ENCODE data around the gene ONECUT1. TPM values are rescaled to one million over a fixed set of nuclear protein-coding genes. Genes with fewer than 3 reads are reported as not detected.

The ONECUT1 gene
- total RNA-seq, 1 donor from 2014 or later, result not detected

GRCh38 chr15:52798529-52799101, 8.5 kb upstream of the ONECUT1 start:
- Histone ChIP-seq H3K9me3 (ENCODE audit: control insufficient read depth in 3 of 3, low read length in 3 of 3) (no peaks in the 10 kb centered on the region), H3K4me3 (ENCODE audit: low read length in 3 of 3) (peak overlapping the region in 1 of 3 donors; percentile 9), H3K27ac (ENCODE audit: low read depth, low read length) (no peak overlapping the region), H3K36me3 (ENCODE audit: control insufficient read depth in 3 of 3, insufficient read depth in 3 of 3, low read length in 3 of 3) (no peaks in the 10 kb centered on the region), H3K27me3 (ENCODE audit: control insufficient read depth in 3 of 3, insufficient read depth in 3 of 3, low read length in 3 of 3) (peaks cover 94 to 97% (median 95%) of the 10 kb centered on the region in 3 donors), H3K9ac (ENCODE audit: low read depth in 1 of 3, low read length in 3 of 3) (no peak overlapping the region), H3K4me1 (ENCODE audit: control insufficient read depth in 3 of 3, insufficient read depth in 3 of 3, low read length in 3 of 3) (peaks cover 7 to 13% (median 8%) of the 10 kb centered on the region in 3 donors)

- no peaks in the 10 kb centered on the region for H3K9me3 ChIP-seq (ENCODE audit: control insufficient read depth in 3 of 3, low read length in 3 of 3)
- peaks cover 3 to 7% (median 6%) of the 10 kb centered on the region in 3 donors for H3K4me1 ChIP-seq (ENCODE audit: control insufficient read depth in 3 of 3, insufficient read depth in 3 of 3, low read length in 3 of 3)
- no peaks in the 10 kb centered on the region for H3K36me3 ChIP-seq (ENCODE audit: control insufficient read depth in 3 of 3, insufficient read depth in 3 of 3, low read length in 3 of 3)
- no peak overlapping the region for H3K9ac ChIP-seq (ENCODE audit: low read depth in 1 of 3, low read length in 3 of 3)
- H3K4me3 ChIP-seq (ENCODE audit: low read length in 3 of 3), result peak overlapping the region in 1 of 3 donors; percentile 9
- no peak overlapping the region for H3K27ac ChIP-seq (ENCODE audit: low read depth, low read length)
- H3K27me3 ChIP-seq (ENCODE audit: control insufficient read depth in 3 of 3, insufficient read depth in 3 of 3, low read length in 3 of 3), result peaks cover 90 to 95% (median 95%) of the 10 kb centered on the region in 3 donors
These were observed 7.7 kb upstream of the ONECUT1 start for GRCh38 chr15:52797625-52798501.

GRCh38 chr15:52796753-52797520, 6.8 kb upstream of the ONECUT1 start:
- peaks cover 82 to 93% (median 89%) of the 10 kb centered on the region in 3 donors for H3K27me3 ChIP-seq (ENCODE audit: control insufficient read depth in 3 of 3, insufficient read depth in 3 of 3, low read length in 3 of 3)
- no peak overlapping the region for H3K4me3 ChIP-seq (ENCODE audit: low read length in 3 of 3)
- no peaks in the 10 kb centered on the region for H3K36me3 ChIP-seq (ENCODE audit: control insufficient read depth in 3 of 3, insufficient read depth in 3 of 3, low read length in 3 of 3)
- no peak overlapping the region for H3K9ac ChIP-seq (ENCODE audit: low read depth in 1 of 3, low read length in 3 of 3)
- H3K27ac ChIP-seq (ENCODE audit: low read depth, low read length), result no peak overlapping the region
- no peaks in the 10 kb centered on the region for H3K9me3 ChIP-seq (ENCODE audit: control insufficient read depth in 3 of 3, low read length in 3 of 3)
- peaks cover 3 to 7% (median 6%) of the 10 kb centered on the region in 3 donors for H3K4me1 ChIP-seq (ENCODE audit: control insufficient read depth in 3 of 3, insufficient read depth in 3 of 3, low read length in 3 of 3)

- no peak overlapping the region for H3K27ac ChIP-seq (ENCODE audit: low read depth, low read length)
- no peak overlapping the region for H3K9ac ChIP-seq (ENCODE audit: low read depth in 1 of 3, low read length in 3 of 3)
- H3K9me3 ChIP-seq (ENCODE audit: control insufficient read depth in 3 of 3, low read length in 3 of 3), result no peaks in the 10 kb centered on the region
- H3K4me3 ChIP-seq (ENCODE audit: low read length in 3 of 3), result no peak overlapping the region
- no peaks in the 10 kb centered on the region for H3K36me3 ChIP-seq (ENCODE audit: control insufficient read depth in 3 of 3, insufficient read depth in 3 of 3, low read length in 3 of 3)
- H3K27me3 ChIP-seq (ENCODE audit: control insufficient read depth in 3 of 3, insufficient read depth in 3 of 3, low read length in 3 of 3), result peaks cover 82 to 93% (median 87%) of the 10 kb centered on the region in 3 donors
- H3K4me1 ChIP-seq (ENCODE audit: control insufficient read depth in 3 of 3, insufficient read depth in 3 of 3, low read length in 3 of 3), result peaks cover 3 to 7% (median 6%) of the 10 kb centered on the region in 3 donors
These were observed 6.0 kb upstream of the ONECUT1 start for GRCh38 chr15:52796228-52796521.

- Histone ChIP-seq H3K27me3 (ENCODE audit: control insufficient read depth in 3 of 3, insufficient read depth in 3 of 3, low read length in 3 of 3) (peaks cover 81 to 92% (median 85%) of the 10 kb centered on the region in 3 donors), H3K4me3 (ENCODE audit: low read length in 3 of 3) (no peak overlapping the region), H3K27ac (ENCODE audit: low read depth, low read length) (no peak overlapping the region), H3K9ac (ENCODE audit: low read depth in 1 of 3, low read length in 3 of 3) (no peak overlapping the region), H3K4me1 (ENCODE audit: control insufficient read depth in 3 of 3, insufficient read depth in 3 of 3, low read length in 3 of 3) (peaks cover 6 to 7% (median 7%) of the 10 kb centered on the region in 3 donors), H3K36me3 (ENCODE audit: control insufficient read depth in 3 of 3, insufficient read depth in 3 of 3, low read length in 3 of 3) (no peaks in the 10 kb centered on the region), H3K9me3 (ENCODE audit: control insufficient read depth in 3 of 3, low read length in 3 of 3) (no peaks in the 10 kb centered on the region)
These were observed 5.5 kb upstream of the ONECUT1 start for GRCh38 chr15:52795464-52796227.

- Histone ChIP-seq H3K27ac (ENCODE audit: low read depth, low read length) (no peak overlapping the region), H3K9me3 (ENCODE audit: control insufficient read depth in 3 of 3, low read length in 3 of 3) (no peaks in the 10 kb centered on the region), H3K4me3 (ENCODE audit: low read length in 3 of 3) (no peak overlapping the region), H3K9ac (ENCODE audit: low read depth in 1 of 3, low read length in 3 of 3) (no peak overlapping the region), H3K36me3 (ENCODE audit: control insufficient read depth in 3 of 3, insufficient read depth in 3 of 3, low read length in 3 of 3) (no peaks in the 10 kb centered on the region), H3K4me1 (ENCODE audit: control insufficient read depth in 3 of 3, insufficient read depth in 3 of 3, low read length in 3 of 3) (peaks cover 9 to 11% (median 10%) of the 10 kb centered on the region in 3 donors), H3K27me3 (ENCODE audit: control insufficient read depth in 3 of 3, insufficient read depth in 3 of 3, low read length in 3 of 3) (peaks cover 76 to 90% (median 78%) of the 10 kb centered on the region in 3 donors)
These were observed 4.7 kb upstream of the ONECUT1 start for GRCh38 chr15:52794665-52795463.

- Histone ChIP-seq H3K9me3 (ENCODE audit: control insufficient read depth in 3 of 3, low read length in 3 of 3) (no peaks in the 10 kb centered on the region), H3K27me3 (ENCODE audit: control insufficient read depth in 3 of 3, insufficient read depth in 3 of 3, low read length in 3 of 3) (peaks cover 76 to 91% (median 78%) of the 10 kb centered on the region in 3 donors), H3K9ac (ENCODE audit: low read depth in 1 of 3, low read length in 3 of 3) (no peak overlapping the region), H3K4me3 (ENCODE audit: low read length in 3 of 3) (no peak overlapping the region), H3K36me3 (ENCODE audit: control insufficient read depth in 3 of 3, insufficient read depth in 3 of 3, low read length in 3 of 3) (no peaks in the 10 kb centered on the region), H3K4me1 (ENCODE audit: control insufficient read depth in 3 of 3, insufficient read depth in 3 of 3, low read length in 3 of 3) (peaks cover 25 to 36% (median 32%) of the 10 kb centered on the region in 3 donors), H3K27ac (ENCODE audit: low read depth, low read length) (no peak overlapping the region)
These were observed 1.6 kb upstream of the ONECUT1 start for GRCh38 chr15:52791776-52792175.

- Histone ChIP-seq H3K27ac (ENCODE audit: low read depth, low read length) (no peak overlapping the region), H3K4me3 (ENCODE audit: low read length in 3 of 3) (peak overlapping the region in 1 of 3 donors; percentile 64), H3K36me3 (ENCODE audit: control insufficient read depth in 3 of 3, insufficient read depth in 3 of 3, low read length in 3 of 3) (no peaks in the 10 kb centered on the region), H3K27me3 (ENCODE audit: control insufficient read depth in 3 of 3, insufficient read depth in 3 of 3, low read length in 3 of 3) (peaks cover 76 to 91% (median 78%) of the 10 kb centered on the region in 3 donors), H3K9me3 (ENCODE audit: control insufficient read depth in 3 of 3, low read length in 3 of 3) (no peaks in the 10 kb centered on the region), H3K4me1 (ENCODE audit: control insufficient read depth in 3 of 3, insufficient read depth in 3 of 3, low read length in 3 of 3) (peaks cover 25 to 41% (median 38%) of the 10 kb centered on the region in 3 donors), H3K9ac (ENCODE audit: low read depth in 1 of 3, low read length in 3 of 3) (no peak overlapping the region)
These were observed 1.0 kb upstream of the ONECUT1 start for GRCh38 chr15:52790941-52791751.

Data from skeletal muscle tissue (tissue), 4 donors.